WTC11 (cell line): ENCODE data around the gene DOCK1. TPM values are rescaled to one million over a fixed set of nuclear protein-coding genes. Genes with fewer than 3 reads are reported as not detected.

Source experiments
- ATAC-seq: fragments of 200-7000 bp; cut with Tn5 transposase; 2 replicates; pipeline ENCODE4 v1.10.0; 2021; ENCODE audit warnings: mild to moderate bottlenecking, moderate library complexity
- CTCF ChIA-PET: fragments of 300-600 bp; sonication (Branson Sonifier 250); formaldehyde crosslinking; loops from one replicate; lab custom pipeline; 2021; ENCODE audit warnings: antibody characterized with exemption; lab: Charles Lee
- POLR2A ChIA-PET: fragments of 350-600 bp; sonication (Branson Sonifier 250); formaldehyde crosslinking; loops from one replicate; lab custom pipeline; 2021; ENCODE audit warnings: antibody characterized with exemption; lab: Charles Lee
- DNase-seq: peaks from one replicate; pipeline ENCODE4 v3.0.0; 2021; ENCODE audit warnings: low spot score
- H3K27ac Mint-ChIP-seq: 2 replicates; pipeline ENCODE4 v1.8.0; 2021; ENCODE audit warnings: mixed read lengths
- H3K27me3 Mint-ChIP-seq: 2 replicates; pipeline ENCODE4 v1.8.0; 2021; ENCODE audit warnings: low read depth, mild to moderate bottlenecking, moderate library complexity, mixed read lengths
- H3K36me3 Mint-ChIP-seq: 2 replicates; pipeline ENCODE4 v1.8.0; 2021; ENCODE audit warnings: mixed read lengths
- H3K4me1 Mint-ChIP-seq: 2 replicates; pipeline ENCODE4 v1.8.0; 2022; ENCODE audit warnings: mixed read lengths
- H3K4me3 Mint-ChIP-seq: 2 replicates; pipeline ENCODE4 v1.8.0; 2021; ENCODE audit warnings: mild to moderate bottlenecking, moderate library complexity, mixed read lengths
- H3K9me3 Mint-ChIP-seq: 2 replicates; pipeline ENCODE4 v1.8.0; 2021; ENCODE audit warnings: mixed read lengths
- AR ChIP-seq: fragments of 250-450 bp; sonication (Bioruptor Pico); IDR thresholded peaks from 2 replicates; pipeline ENCODE4 v1.9.0; 2021; ENCODE audit warnings: mild to moderate bottlenecking
- ARID4B ChIP-seq: sonication (generic); formaldehyde crosslinking; IDR thresholded peaks from 2 replicates; pipeline ENCODE4 v1.8.0; 2023; ENCODE audit warnings: missing genetic modification reagents, mild to moderate bottlenecking, borderline replicate concordance
- CTCF ChIP-seq: fragments of 200-600 bp; IDR thresholded peaks from 2 replicates; pipeline ENCODE4 v1.8.0; 2022; ENCODE audit warnings: antibody characterized with exemption
- GRHL2 ChIP-seq: fragments of 250-450 bp; sonication (Bioruptor Pico); IDR thresholded peaks from 2 replicates; pipeline ENCODE4 v1.8.0; 2022; ENCODE audit warnings: mild to moderate bottlenecking, moderate library complexity; ENCODE audit not compliant: insufficient replicate concordance, severe bottlenecking
- JUN ChIP-seq: sonication (generic); formaldehyde crosslinking; IDR thresholded peaks from 2 replicates; pipeline ENCODE4 v1.8.0; 2023; ENCODE audit warnings: mild to moderate bottlenecking, missing genetic modification reagents
- KAT7 ChIP-seq: sonication (generic); formaldehyde crosslinking; IDR thresholded peaks from 2 replicates; pipeline ENCODE4 v1.8.1; 2023; ENCODE audit warnings: missing genetic modification reagents, mild to moderate bottlenecking, borderline replicate concordance
- MLX ChIP-seq: sonication (generic); formaldehyde crosslinking; IDR thresholded peaks from 2 replicates; pipeline ENCODE4 v1.8.1; 2023; ENCODE audit warnings: mild to moderate bottlenecking, missing genetic modification reagents, moderate library complexity
- NFYB ChIP-seq: sonication (generic); formaldehyde crosslinking; conservative IDR thresholded peaks from 2 replicates; pipeline ENCODE4 v1.8.0; 2022; ENCODE audit warnings: low read depth, missing genetic modification reagents
- OVOL2 ChIP-seq: fragments of 250-450 bp; sonication (Bioruptor Pico); IDR thresholded peaks from 2 replicates; pipeline ENCODE4 v1.9.0; 2021; ENCODE audit warnings: mild to moderate bottlenecking, borderline replicate concordance
- RELA ChIP-seq: sonication (generic); formaldehyde crosslinking; IDR thresholded peaks from 2 replicates; pipeline ENCODE4 v1.8.1; 2022; ENCODE audit warnings: missing genetic modification reagents, mild to moderate bottlenecking, borderline replicate concordance
- SP1 ChIP-seq: sonication (generic); formaldehyde crosslinking; conservative IDR thresholded peaks from 2 replicates; pipeline ENCODE4 v1.8.1; 2022; ENCODE audit warnings: missing genetic modification reagents
- STAT6 ChIP-seq: sonication (generic); formaldehyde crosslinking; conservative IDR thresholded peaks from 2 replicates; pipeline ENCODE4 v1.8.1; 2023; ENCODE audit warnings: mild to moderate bottlenecking, low read depth, missing genetic modification reagents, moderate library complexity
- TP53 ChIP-seq: sonication (generic); formaldehyde crosslinking; IDR thresholded peaks from 2 replicates; pipeline ENCODE4 v1.8.1; 2023; ENCODE audit warnings: mild to moderate bottlenecking, missing genetic modification reagents
- ZNF423 ChIP-seq: fragments of 250-450 bp; sonication (Bioruptor Pico); IDR thresholded peaks from 2 replicates; pipeline ENCODE4 v2.1.2; 2022; ENCODE audit warnings: mild to moderate bottlenecking, moderate library complexity
- ZNF671 ChIP-seq: fragments of 250-450 bp; sonication (Bioruptor Pico); IDR thresholded peaks from 2 replicates; pipeline ENCODE4 v1.8.0; 2021; ENCODE audit warnings: mild to moderate bottlenecking
- total RNA-seq: library from RNA; stranded (reverse); gene quantifications from 3 replicates; pipeline ENCODE4 v1.2.3, GENCODE V29; 2021

DOCK1 gene
- total RNA-seq, 1 experiment from 2014 or later, result 52.1 TPM

- peaks cover 28% of the 10 kb centered on the region for H3K4me1 Mint-ChIP-seq
- POLR2A ChIA-PET, result no interaction called here
- CTCF ChIA-PET, result interaction anchor here (1.4 kb wide), 1 partner anchor 37 kb away, joined by 3 read pairs; no protein-coding TSS in a partner anchor
- H3K9me3 Mint-ChIP-seq, result 0 out of 2 replicates have a peak, but pooled peaks cover 3% of the 10 kb centered on the region
- TF ChIP-seq AR (no peak), CTCF (no peak), JUN (CRISPR knock-in tag) (no peak), GRHL2 (CRISPR knock-in tag) (no peak), OVOL2 (CRISPR knock-in tag) (no peak), ZNF423 (no peak), ZNF671 (CRISPR knock-in tag) (no peak), TP53 (no peak), RELA (no peak), MLX (CRISPR knock-in tag) (no peak), STAT6 (no peak), NFYB (CRISPR knock-in tag) (no peak), KAT7 (CRISPR knock-in tag) (no peak)
- no peak for ATAC-seq
- H3K36me3 Mint-ChIP-seq, result peaks cover 24% of the 10 kb centered on the region
- DNase-seq, result no peak
- H3K27me3 Mint-ChIP-seq, result no peaks in the 10 kb centered on the region; the same call in 1 of the 2 replicates
- no peak overlapping the region for H3K4me3 Mint-ChIP-seq
- peak overlapping the region; percentile 79 for H3K27ac Mint-ChIP-seq
These were observed 27.3 kb downstream of the DOCK1 start for GRCh38 chr10:126932516-126932915.

GRCh38 chr10:126933116-126933515, 27.9 kb downstream of the DOCK1 start:
- Mint-ChIP-seq H3K9me3 (0 out of 2 replicates have a peak, but pooled peaks cover 6% of the 10 kb centered on the region), H3K4me3 (no peak overlapping the region), H3K27me3 (no peaks in the 10 kb centered on the region; the same call in 1 of the 2 replicates), H3K4me1 (peaks cover 26% of the 10 kb centered on the region), H3K27ac (peak overlapping the region; percentile 79), H3K36me3 (peaks cover 19% of the 10 kb centered on the region)
- TF ChIP-seq ARID4B (no peak), SP1 (CRISPR knock-in tag) (no peak)
- DNase-seq (no peak), ATAC-seq (no peak)
- POLR2A ChIA-PET, result no interaction called here
- CTCF ChIA-PET, result interaction anchor here (1.4 kb wide), 1 partner anchor 36 kb away, joined by 3 read pairs; no protein-coding TSS in a partner anchor
